Activated CD8-positive, alpha-beta memory T cell treated with anti-CD3 and anti-CD28 coated beads for 36 hours (primary cell): ENCODE data around the gene FZD8. TPM values are rescaled to one million over a fixed set of nuclear protein-coding genes. Genes with fewer than 3 reads are reported as not detected.

ENCODE experiments used
- CTCF ChIA-PET: fragments of 350-600 bp; sonication (Branson Sonifier 250); formaldehyde crosslinking; loops from one replicate; lab custom pipeline; 2021; ENCODE audit warnings: antibody characterized with exemption; lab: Charles Lee
- POLR2A ChIA-PET: fragments of 350-600 bp; sonication (Branson Sonifier 250); formaldehyde crosslinking; loops from one replicate; lab custom pipeline; 2021; ENCODE audit warnings: antibody characterized with exemption; lab: Charles Lee
- total RNA-seq, 2 experiments: library from RNA; stranded (reverse); gene quantifications; one replicate each; pipeline ENCODE4 v1.2.3, GENCODE V29; 2021

Gene FZD8
- total RNA-seq, 2 experiments from 2014 or later = 0.59 to 0.78 TPM

DNA sequence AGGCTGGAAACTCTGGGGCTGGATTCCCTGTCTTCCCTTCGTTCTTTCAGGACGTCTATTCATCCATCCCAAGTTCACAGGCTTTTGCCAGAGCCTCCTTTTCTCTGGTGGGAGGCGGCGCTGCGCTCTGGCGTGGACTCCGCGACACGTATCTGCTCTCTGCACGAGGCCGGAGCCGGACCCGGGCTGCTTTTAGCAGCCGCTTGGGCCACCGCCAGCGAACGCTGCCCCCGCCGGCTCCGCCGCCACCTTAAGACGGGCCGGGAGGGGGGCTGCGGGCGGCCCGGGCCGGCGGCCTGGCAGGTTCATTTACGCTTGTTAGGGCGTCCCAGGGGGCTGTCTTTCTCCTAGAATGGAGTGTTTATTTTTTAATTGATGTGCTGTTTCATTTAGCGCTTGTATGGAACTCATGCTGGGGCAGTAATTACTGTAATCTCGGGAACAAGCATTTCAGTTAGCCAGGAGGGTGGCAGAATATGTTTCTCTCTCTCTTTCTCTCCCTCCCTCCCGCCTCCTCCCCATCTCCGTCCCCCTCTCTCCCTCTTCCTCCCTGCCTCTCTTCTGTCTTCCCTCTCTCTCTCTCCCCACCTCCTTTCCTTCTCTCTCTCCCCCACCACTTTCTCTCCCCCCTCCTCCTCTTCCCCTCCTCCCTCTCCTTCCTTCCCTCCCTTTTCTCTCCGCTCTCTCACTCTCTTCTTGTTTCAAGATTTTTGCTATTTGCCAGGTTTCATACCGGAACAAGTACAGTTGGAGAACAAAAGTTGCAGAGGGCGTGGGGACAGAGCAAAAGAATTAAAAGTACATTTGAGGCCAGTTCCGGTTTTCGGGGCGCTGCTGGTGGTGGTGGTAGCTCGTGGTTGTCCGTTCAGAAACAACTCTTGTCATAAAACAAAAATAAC lies 1.3 kb upstream of the FZD8 start:
- CTCF ChIA-PET = interaction anchor here (1.6 kb wide), 1 partner anchor 7 kb away, joined by 4 read pairs; no protein-coding TSS in a partner anchor
- POLR2A ChIA-PET = no interaction called here

- POLR2A ChIA-PET = no interaction called here
Measured at GRCh38 chr10:35642793-35643114, 658 bp upstream of the FZD8 start.

GRCh38 chr10:35641676-35642034 lies 441 bp downstream of the FZD8 start:
- ChIA-PET CTCF (no interaction called here), POLR2A (no interaction called here)

More at GRCh38 chr10:35642793-35643114, 658 bp upstream of the FZD8 start:
- CTCF ChIA-PET = no interaction called here

GRCh38 chr10:35640951-35641675 lies 983 bp downstream of the FZD8 start:
- ChIA-PET POLR2A (no interaction called here), CTCF (no interaction called here)

GRCh38 chr10:35640474-35640873 lies 1.6 kb downstream of the FZD8 start:
- POLR2A ChIA-PET = no interaction called here
- CTCF ChIA-PET = no interaction called here

GRCh38 chr10:35639728-35640401 lies 2.2 kb downstream of the FZD8 start:
- ChIA-PET CTCF (no interaction called here), POLR2A (no interaction called here)

- ChIA-PET POLR2A (no interaction called here), CTCF (interaction anchor here (0.7 kb wide), 1 partner anchor 391 kb away, joined by 3 read pairs; no protein-coding TSS in a partner anchor)
Measured at GRCh38 chr10:35639021-35639727, 2.9 kb downstream of the FZD8 start.

GRCh38 chr10:35638101-35638500 lies 4.0 kb downstream of the FZD8 start:
- CTCF ChIA-PET = no interaction called here
- POLR2A ChIA-PET = no interaction called here

DNA sequence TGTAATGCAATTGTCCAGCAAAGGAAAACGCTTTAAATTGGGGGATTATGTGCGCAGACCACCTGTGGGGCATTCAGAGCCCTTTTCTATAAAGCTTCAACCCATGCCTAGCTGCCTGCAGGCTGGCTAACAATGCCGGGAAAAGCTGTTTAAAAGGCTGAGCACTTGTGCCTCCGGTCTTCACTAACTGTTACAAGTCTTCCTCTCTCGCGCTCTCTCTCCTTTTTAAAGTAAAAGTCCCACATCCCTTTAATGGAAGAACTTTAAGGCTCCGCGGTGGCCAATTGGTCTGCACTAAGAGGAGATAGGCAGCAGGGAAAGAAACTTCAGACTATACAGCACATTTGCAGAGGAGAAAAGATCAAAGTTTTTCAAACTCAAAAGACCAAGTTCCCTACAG lies 4.6 kb downstream of the FZD8 start:
- CTCF ChIA-PET = no interaction called here
- POLR2A ChIA-PET = no interaction called here

DNA sequence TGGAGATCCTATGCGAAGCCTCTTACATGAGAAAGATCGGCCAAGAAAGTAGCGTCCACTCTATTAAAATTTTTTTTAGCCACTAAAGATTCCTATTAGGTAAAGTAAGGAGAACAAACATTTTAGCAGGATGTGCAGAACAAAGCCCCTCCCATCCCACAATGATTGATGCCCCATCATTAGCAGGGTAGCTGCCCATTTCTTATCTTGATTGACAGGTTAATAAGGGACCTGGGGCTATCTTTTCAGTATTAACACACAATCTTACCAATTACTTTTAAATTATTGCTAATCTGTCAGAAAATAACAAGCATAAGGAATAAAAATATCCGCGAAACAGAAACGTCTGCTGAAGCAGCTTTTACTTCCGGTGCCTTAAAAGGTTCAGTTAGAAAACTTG lies 5.1 kb downstream of the FZD8 start:
- CTCF ChIA-PET = no interaction called here
- POLR2A ChIA-PET = no interaction called here

DNA sequence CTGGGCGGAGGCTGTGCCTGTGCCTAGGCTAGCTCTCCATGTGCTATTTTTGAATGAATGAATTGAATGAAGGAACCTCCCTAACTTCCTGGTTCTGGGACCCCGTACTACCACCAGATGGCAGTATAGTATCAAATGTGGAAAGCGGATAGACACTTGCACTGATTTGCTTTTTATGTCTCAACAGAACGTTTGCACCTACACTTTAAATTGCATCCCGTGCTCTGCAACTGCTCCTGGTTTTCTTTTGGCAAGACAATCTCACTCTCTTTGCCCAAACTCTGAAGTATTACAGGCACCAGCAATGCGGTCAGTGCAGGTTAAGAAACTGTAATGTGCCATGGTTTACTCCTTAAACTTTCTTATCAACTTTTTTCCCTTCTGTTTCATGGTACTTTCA lies 6.5 kb downstream of the FZD8 start:
- ChIA-PET CTCF (interaction anchor here (0.9 to 1.3 kb wide), 4 partner anchors 9 to 1244 kb away, joined by 3 to 4 read pairs (median 4); no protein-coding TSS in a partner anchor), POLR2A (no interaction called here)

DNA sequence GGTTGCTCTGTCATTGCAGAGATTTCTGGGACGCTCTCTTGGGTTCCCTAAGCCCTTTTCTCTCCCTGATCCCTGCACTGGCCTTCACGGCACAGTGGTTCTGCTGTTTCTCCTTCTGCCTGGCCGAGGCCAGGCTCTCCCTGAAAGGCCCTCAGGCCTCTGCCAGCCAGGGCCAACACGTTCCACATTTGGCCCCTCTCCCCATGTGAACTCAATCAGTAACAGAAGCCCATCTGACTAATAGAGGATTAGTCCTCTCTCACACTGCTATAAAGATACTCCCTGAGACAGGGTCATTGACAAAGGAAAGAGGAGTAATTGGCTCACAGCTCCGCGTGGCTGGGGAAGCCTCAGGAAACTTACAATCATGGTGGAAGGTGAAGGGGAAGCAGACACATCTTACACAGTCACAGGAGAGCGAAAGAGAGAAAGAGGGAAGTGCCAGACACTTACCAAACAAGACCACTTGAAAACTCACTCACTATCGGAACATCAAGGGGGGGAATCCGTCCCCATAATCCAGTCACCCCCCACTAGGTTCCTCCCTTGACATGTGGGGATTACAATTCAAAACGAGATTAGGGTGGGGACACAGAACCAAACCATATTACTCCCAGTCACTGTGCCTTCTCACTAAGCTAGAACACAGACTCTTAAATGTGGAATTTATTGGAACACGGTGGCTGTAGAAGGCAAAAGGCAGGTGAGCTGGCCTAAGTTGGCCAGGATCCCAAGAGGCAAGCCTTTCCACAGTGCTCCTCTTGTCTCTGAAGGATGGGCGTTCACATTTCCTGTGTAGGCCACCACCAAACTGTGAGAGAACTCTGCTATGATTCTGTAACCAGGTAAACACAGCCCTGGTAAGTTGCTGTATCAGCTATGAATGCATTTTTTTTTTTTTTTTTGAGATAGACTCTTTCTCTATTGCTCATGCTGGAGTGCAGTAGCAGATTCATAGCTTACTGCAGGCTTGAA lies 8.8 kb downstream of the FZD8 start:
- ChIA-PET POLR2A (no interaction called here), CTCF (no interaction called here)

- POLR2A ChIA-PET = no interaction called here
- CTCF ChIA-PET = no interaction called here
Measured at GRCh38 chr10:35632027-35632426, 10.1 kb downstream of the FZD8 start.

GRCh38 chr10:35631404-35631803 lies 10.7 kb downstream of the FZD8 start:
- CTCF ChIA-PET = no interaction called here
- POLR2A ChIA-PET = no interaction called here

DNA sequence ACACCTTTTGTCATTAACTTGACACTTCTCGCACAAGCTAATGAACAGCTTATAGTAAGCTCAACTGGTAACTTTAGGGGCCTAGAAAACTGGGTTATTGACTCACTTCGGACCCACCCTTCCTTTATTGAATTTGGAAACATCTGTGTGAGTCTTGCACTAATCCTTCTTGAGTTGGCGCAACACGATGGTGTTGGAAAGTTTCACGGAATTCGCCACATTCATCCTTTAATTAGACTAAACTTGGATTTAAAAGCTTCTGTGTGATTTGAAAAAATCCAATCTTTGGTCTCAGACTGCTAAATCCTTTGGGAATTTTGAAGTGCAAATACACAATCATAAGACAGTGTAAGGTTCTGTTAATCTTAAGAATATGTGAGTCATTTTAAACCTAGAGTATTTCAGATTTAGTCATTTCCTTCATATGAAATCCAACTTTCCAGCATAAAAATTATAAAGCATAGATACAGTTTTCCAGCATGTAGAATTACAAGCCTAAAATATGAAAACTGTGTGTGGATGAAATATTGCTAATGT lies 15.1 kb downstream of the FZD8 start:
- POLR2A ChIA-PET = no interaction called here
- CTCF ChIA-PET = no interaction called here

GRCh38 chr10:35614312-35614711 lies 27.8 kb downstream of the FZD8 start:
- ChIA-PET POLR2A (no interaction called here), CTCF (no interaction called here)

- POLR2A ChIA-PET = no interaction called here
- CTCF ChIA-PET = no interaction called here
Measured at GRCh38 chr10:35613597-35614226, 28.4 kb downstream of the FZD8 start.

- ChIA-PET CTCF (no interaction called here), POLR2A (no interaction called here)
Measured at GRCh38 chr10:35613107-35613440, 29.0 kb downstream of the FZD8 start.
